Lung (tissue), 12 donors: ENCODE data around the gene HELLS. TPM values are rescaled to one million over a fixed set of nuclear protein-coding genes. Genes with fewer than 3 reads are reported as not detected.

Experiments
- ATAC-seq: fragments of 200-7000 bp; cut with Tn5 transposase; one replicate; pipeline ENCODE4 v1.9.1; 2020; ENCODE audit warnings: moderate number of reproducible peaks; ENCODE audit not compliant: insufficient read depth, low FRiP score
- DNase-seq, 3 donors: peaks; one replicate each; pipeline ENCODE4 v3.0.0-alpha.2; 2013 to 2017
- H3K27ac ChIP-seq, 2 donors: one replicate each; pipeline ENCODE4 v1.5.1; 2013; ENCODE audit warnings: mild to moderate bottlenecking in 2 of 2, moderate library complexity in 2 of 2, control low read depth in 1 of 2, inconsistent platforms in 1 of 2, low read depth in 1 of 2, low read length in 1 of 2
- H3K27me3 ChIP-seq, 3 donors: one replicate each; pipeline ENCODE4 v1.5.1; 2013; ENCODE audit warnings: low read length in 2 of 3; ENCODE audit not compliant: control insufficient read depth in 3 of 3, insufficient read depth in 3 of 3
- H3K36me3 ChIP-seq, 4 donors: one replicate each; pipeline ENCODE4 v1.5.1; 2013; ENCODE audit warnings: low read length in 4 of 4, mild to moderate bottlenecking in 1 of 4, moderate library complexity in 1 of 4; ENCODE audit not compliant: control insufficient read depth in 4 of 4, insufficient read depth in 4 of 4
- H3K4me1 ChIP-seq, 5 donors: one replicate each; pipeline ENCODE4 v1.5.1; 2013; ENCODE audit warnings: low read length in 5 of 5, mild to moderate bottlenecking in 2 of 5, moderate library complexity in 1 of 5; ENCODE audit not compliant: control insufficient read depth in 5 of 5, insufficient read depth in 5 of 5
- H3K4me3 ChIP-seq: one replicate; pipeline ENCODE4 v1.5.1; 2013; ENCODE audit warnings: mild to moderate bottlenecking, control low read depth, moderate library complexity
- H3K9ac ChIP-seq, 2 donors: one replicate each; pipeline ENCODE4 v1.5.1; 2013; ENCODE audit warnings: low read length in 2 of 2, control low read depth in 1 of 2; ENCODE audit not compliant: insufficient read depth in 1 of 2
- H3K9me3 ChIP-seq, 4 donors: one replicate each; pipeline ENCODE4 v1.5.1; 2013; ENCODE audit warnings: low read length in 3 of 4, mild to moderate bottlenecking in 1 of 4, moderate library complexity in 1 of 4; ENCODE audit not compliant: control insufficient read depth in 4 of 4, insufficient read depth in 3 of 4
- WGBS, 2 donors: extraction: QIAGEN DNeasy Blood & Tissue Kit; methylation state at CpG; one replicate each; pipeline ENCODE4 v1.1.7; 2013; 5-methylcytosine and 5-hydroxymethylcytosine counted together
- polyA plus RNA-seq, 2 donors: library from polyadenylated mRNA; stranded (reverse); fragments of 200-250 nt; gene quantifications; one replicate each; pipeline ENCODE4 v1.2.1, GENCODE V29; 2013
- total RNA-seq, 2 donors: library from RNA; depleted of rRNA in 1 of 2; stranded (reverse); fragments of >200 nt in 1 of 2; gene quantifications; one replicate each; pipeline ENCODE4 v1.2.1, GENCODE V29; 2014 to 2021
- TF ChIP-seq, protein P1 (sequence below): IDR thresholded peaks from 2 replicates; pipeline ENCODE4 v1.5.1; 2012; ENCODE audit warnings: mild to moderate bottlenecking; ENCODE audit errors: control extremely low read depth, extremely low read depth
- donor health status: control.
- donor health status: control.
- donor health status: Bipolar disorder and iron deficiency.
- donor health status: healthy.
- donor health status: DM: yes; HTN: yes; CAD: no.

HELLS gene
- total and polyA plus RNA-seq, 4 donors: 2.3 to 51.1 (median 10.2) TPM

DNA sequence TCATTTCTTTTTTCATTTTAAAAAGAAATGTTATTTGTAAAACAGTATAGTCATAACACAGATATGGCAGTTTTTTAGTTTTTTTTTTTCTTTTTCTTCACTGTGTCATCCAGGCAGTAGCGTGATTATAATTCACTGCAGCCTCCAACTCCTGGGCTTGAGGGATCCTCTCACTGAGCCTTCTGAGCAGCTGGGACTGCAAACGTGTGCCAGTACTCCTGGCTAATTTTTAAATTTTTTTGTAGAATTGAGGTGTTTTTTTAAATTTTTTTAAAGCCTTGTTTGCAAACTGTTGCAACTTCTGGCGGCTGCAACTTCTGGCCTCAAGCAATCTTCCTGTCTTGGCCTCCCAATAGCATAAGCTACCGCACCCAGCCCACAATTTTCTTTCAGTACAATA, 63.0 kb downstream of the HELLS start:
- H3K4me3 ChIP-seq: no peak overlapping the region
- no peak overlapping the region for H3K27ac ChIP-seq
- H3K27me3 ChIP-seq: no peaks in the 10 kb centered on the region
- TF ChIP-seq, protein P1, sequence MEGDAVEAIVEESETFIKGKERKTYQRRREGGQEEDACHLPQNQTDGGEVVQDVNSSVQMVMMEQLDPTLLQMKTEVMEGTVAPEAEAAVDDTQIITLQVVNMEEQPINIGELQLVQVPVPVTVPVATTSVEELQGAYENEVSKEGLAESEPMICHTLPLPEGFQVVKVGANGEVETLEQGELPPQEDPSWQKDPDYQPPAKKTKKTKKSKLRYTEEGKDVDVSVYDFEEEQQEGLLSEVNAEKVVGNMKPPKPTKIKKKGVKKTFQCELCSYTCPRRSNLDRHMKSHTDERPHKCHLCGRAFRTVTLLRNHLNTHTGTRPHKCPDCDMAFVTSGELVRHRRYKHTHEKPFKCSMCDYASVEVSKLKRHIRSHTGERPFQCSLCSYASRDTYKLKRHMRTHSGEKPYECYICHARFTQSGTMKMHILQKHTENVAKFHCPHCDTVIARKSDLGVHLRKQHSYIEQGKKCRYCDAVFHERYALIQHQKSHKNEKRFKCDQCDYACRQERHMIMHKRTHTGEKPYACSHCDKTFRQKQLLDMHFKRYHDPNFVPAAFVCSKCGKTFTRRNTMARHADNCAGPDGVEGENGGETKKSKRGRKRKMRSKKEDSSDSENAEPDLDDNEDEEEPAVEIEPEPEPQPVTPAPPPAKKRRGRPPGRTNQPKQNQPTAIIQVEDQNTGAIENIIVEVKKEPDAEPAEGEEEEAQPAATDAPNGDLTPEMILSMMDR: no peak
- no peaks in the 10 kb centered on the region for H3K4me1 ChIP-seq
- H3K9me3 ChIP-seq: no peaks in the 10 kb centered on the region
- peaks cover 0 to 14% (median 0%) of the 10 kb centered on the region in 4 donors for H3K36me3 ChIP-seq
- DNase-seq (no peak), ATAC-seq (no peak)
- no peak overlapping the region for H3K9ac ChIP-seq
- 73 to 78% methylated on average over 4 of the region's 4 CpGs for WGBS, 2 donors

DNA sequence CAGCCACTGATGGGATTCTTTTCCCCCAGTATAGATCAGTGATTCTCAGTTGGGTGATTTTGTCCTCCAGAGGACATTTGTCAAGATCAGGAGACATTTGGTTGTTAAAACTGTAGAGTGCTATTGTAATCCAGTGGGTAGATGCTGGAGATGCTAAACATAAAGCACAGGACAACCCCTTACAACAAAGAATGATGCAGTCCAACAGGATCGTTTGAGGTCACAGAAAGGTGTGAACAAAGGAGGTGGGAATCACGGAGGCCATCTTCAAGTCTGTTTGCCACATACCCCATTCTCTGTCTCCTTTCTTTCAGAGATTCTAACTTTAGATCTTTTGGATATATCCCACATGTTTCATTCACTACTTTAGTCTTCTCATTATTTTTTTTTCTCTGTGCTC, 69.0 kb downstream of the HELLS start:
- TF ChIP-seq, protein P1: no peak
- 82 to 92% methylated on average over 2 of the region's 2 CpGs for WGBS, 2 donors
- Histone ChIP-seq H3K27me3 (no peaks in the 10 kb centered on the region), H3K4me1 (no peaks in the 10 kb centered on the region), H3K9ac (no peak overlapping the region), H3K36me3 (peaks cover 0 to 10% (median 0%) of the 10 kb centered on the region in 4 donors), H3K9me3 (no peaks in the 10 kb centered on the region), H3K27ac (no peak overlapping the region), H3K4me3 (no peak overlapping the region)
- no peak for ATAC-seq
- no peak for DNase-seq

DNA sequence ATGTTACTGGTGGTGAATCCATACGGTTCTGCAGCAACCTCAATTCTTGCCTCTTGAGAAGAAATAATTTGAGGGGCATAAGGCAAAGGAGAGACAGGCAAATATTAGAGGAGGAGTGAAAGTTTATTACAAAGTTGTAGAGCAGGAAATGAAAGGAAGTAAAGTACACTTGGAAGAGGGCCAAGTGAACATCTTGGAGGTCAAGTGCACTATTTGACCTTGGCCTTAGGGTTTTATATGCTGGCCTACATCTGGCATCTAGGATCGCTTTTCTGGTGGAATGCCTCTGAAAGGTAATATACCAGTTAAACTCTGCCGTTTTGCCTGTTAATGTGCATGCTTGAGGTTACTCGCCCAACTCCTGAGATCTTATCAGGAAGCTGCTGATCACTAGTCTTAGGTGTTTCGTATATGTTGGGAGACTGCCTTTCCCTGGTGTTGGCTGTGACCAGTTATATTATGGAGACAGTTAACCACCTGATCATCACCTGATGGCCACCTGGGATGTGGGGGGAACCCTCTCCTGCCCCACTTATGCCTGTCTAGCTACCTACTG, 71.9 kb downstream of the HELLS start:
- H3K36me3 ChIP-seq: peaks cover 0 to 2% (median 0%) of the 10 kb centered on the region in 4 donors
- H3K9me3 ChIP-seq: no peaks in the 10 kb centered on the region
- WGBS, 2 donors: 71 to 83% methylated on average over 5 of the region's 5 CpGs
- ATAC-seq (no peak), DNase-seq (no peak)
- H3K27ac ChIP-seq: no peak overlapping the region
- H3K27me3 ChIP-seq: no peaks in the 10 kb centered on the region
- no peak overlapping the region for H3K4me3 ChIP-seq
- H3K4me1 ChIP-seq: no peaks in the 10 kb centered on the region
- H3K9ac ChIP-seq: no peak overlapping the region
- TF ChIP-seq, protein P1: no peak

DNA sequence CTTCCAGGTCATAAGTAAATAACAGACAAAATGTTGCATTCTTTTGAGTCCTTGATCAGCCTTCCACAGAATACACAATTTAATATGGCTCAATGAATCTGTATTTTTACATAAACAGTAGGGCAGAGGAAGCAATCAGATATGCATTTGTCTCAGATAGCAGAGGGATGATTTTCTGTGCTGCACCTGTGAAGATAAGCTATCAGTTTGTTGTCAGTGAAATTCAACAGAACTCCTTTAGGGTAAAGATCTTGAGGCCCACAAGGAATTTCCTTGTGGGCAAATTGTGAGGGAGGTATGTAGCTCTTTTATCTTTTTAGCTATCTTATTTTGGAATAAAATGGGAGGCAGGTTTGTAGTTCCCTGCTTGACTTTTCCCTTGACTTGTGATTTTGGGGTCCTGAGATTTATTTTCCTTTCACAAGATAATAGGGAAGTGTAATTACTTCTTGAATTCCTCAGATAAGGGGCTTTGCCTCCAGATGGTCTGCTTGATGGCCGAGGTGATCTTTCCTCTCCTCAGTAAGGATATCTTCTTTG, 77.1 kb downstream of the HELLS start:
- H3K27me3 ChIP-seq: no peaks in the 10 kb centered on the region
- peaks cover 0 to 5% (median 0%) of the 10 kb centered on the region in 4 donors for H3K9me3 ChIP-seq
- WGBS, 2 donors: 45 to 62% methylated on average over 1 of the region's 1 CpG
- TF ChIP-seq, protein P1: no peak
- H3K36me3 ChIP-seq: no peaks in the 10 kb centered on the region
- no peak overlapping the region for H3K4me3 ChIP-seq
- no peaks in the 10 kb centered on the region for H3K4me1 ChIP-seq
- H3K27ac ChIP-seq: no peak overlapping the region
- ATAC-seq (no peak), DNase-seq (no peak)
- H3K9ac ChIP-seq: no peak overlapping the region
